Diencephalon (tissue), 1 donor: ENCODE measurements around the gene RPS19. TPM values are rescaled to one million over a fixed set of nuclear protein-coding genes. Genes with fewer than 3 reads are reported as not detected.

Experiments
- small RNA-seq: library from RNA; depleted of rRNA; stranded (forward); fragments of <200 nt; gene quantifications from one replicate; pipeline ENCODE3, GENCODE V24; 2014
- total RNA-seq: library from RNA; depleted of rRNA; stranded (reverse); fragments of >200 nt; gene quantifications from one replicate; pipeline ENCODE4 v1.2.3, GENCODE V29; 2014

Gene RPS19
- total RNA-seq: 227 TPM

DNA sequence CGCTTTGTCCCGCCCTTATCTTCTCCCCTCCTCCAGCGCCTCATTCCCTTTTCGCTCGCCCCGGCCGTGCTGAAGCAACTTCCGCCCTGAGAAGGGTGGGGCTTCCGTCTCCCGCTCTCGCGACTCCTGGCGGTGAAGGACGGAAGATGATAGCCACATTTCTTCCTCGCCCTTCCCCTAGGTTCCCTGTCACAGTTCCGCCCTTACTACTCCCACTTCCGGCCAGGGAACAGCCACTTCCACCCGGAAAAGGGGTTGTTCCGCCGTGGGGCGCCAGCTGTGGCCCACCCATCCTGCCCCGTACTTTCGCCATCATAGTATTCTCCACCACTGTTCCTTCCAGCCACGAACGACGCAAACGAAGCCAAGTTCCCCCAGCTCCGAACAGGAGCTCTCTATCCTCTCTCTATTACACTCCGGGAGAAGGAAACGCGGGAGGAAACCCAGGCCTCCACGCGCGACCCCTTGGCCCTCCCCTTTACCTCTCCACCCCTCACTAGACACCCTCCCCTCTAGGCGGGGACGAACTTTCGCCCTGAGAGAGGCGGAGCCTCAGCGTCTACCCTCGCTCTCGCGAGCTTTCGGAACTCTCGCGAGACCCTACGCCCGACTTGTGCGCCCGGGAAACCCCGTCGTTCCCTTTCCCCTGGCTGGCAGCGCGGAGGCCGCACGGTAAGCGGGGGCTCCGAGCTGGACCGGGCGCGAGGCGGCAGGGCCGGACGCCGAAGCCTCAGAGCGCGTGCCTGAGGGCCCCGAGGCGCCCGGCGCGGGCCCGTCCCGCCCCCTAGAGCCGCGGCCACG, at the start of gene RPS19:
RPS19 (plus strand) TSS at position 638 of the 801 bp plus-strand sequence. CDS start 520 bp downstream, outside the sequence.

DNA sequence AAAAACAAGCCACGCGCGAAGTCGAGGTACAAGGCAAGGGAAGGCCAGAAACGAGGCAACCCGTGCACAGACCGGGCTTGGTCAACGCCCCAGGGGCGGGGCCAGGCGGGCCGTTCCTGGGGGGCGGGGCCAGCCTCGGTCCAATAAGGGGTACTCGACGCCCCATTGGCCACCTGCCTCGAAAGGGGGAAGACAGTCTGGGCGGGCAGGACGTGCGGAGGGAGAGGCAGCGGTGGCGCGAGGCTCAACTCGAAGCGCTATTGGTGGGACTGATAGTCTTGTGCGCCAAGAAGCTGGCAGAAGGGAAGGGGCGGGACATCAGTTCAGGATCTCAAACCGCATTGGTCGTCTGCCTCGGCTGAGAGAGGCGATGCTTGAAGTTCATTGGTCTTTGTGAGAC, 15.5 kb upstream of the RPS19 start, which contains the start of gene LYPD4:
LYPD4 (minus strand) TSS at position 83 of the 400 bp plus-strand sequence. CDS start 5,398 bp downstream, outside the sequence.

DNA sequence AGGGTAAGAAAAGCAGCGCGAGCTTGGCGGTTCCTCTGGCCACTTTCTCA, 15.2 kb upstream of the RPS19 start, which contains the start of gene DMRTC2:
DMRTC2 (plus strand) TSS at position 42 of the 50 bp plus-strand sequence. CDS start 2,387 bp downstream, outside the sequence.

DNA sequence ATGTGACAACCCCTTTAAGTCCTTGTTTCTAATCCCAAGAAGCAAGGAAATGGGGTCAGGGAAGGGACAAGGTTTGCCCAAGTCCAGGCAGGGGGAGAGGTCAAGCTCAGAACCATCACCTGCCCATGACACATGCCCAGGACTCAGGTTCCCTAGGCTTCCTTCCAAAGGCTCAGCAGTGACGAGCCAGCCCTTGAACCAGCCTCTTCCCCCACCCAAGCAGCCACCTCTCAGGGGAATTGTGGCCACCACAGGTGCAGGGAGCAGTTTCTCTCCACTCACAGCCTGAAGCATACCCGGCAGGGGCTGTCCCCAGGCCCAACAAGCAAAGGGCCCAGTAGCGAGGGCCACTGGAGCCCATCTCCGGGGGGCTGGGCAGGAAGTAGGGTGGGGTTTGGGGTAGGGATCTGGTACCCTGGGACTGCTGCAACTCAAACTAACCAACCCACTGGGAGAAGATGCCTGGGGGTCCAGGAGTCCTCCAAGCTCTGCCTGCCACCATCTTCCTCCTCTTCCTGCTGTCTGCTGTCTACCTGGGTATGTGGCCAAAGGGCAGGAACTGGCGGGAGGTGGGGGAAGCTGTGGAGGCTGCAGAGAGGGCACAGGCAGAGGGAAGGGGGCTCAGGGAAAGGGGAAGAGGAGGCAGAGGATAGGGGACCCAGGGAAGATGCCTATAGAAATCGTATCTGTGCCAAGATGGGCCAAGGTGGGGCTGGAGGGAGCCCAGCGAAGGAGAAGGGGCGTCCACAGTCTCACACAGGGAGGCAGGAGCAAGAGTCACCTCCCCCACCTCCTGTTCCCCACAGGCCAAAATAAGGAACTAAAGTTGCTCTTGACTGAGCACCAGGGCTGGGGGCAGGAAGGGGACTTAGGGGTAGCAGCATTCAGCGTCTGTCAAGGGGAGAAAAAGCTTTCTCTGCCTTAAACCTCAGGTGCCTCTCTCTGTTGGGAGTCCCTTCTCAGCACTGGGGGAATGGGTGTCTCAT, 17.1 kb downstream of the RPS19 start, which contains the start of gene CD79A:
CD79A (plus strand) TSS at position 433 of the 986 bp plus-strand sequence; CDS start at position 459, 26 bp downstream.

DNA sequence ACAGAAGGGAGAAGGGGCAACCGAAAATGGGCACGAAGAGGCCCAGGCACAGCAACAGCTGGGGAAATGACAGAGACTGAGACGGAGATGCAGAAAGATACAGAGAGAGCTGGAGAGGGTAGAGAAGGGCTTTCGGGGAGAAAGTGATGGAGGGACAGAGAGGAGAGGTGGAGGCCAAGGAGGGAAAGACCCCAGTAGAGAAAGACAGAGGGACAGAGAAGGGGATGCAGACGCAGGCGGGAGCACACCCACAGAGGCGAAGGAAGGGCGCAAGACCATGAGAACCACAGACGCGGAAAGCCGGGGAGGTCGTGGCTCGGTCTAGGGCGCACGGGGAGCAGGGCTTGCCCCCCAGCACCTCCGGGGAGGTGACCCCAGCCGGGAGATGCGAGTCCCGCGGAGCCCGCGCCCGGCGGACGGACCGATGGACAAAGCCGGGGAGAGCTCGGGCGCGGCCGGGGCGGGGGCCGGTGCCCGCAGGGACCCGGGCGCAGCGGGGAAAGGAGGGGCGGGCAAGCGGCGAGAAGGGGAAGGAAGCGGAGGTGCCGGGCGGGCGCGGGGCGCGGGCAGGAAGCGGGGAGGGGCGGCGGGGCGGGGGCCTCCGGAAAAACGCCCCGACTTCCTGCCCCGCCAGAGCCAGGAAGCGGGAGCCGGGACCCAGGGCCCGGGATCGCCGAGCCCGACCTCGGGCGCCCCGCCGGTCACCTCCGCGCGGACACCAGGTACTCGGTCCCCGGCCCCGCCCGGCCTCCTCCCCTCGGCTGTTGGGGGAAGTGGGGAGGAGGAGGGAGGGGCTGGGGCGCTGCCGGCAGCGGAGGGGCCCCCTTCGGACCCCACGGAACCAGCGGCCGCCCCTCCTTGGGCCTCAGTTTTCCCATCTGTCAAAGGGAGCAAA, 22.8 kb downstream of the RPS19 start, which contains the start of gene ARHGEF1:
ARHGEF1 (plus strand) TSS at position 617 of the 895 bp plus-strand sequence. CDS start 4,899 bp downstream, outside the sequence.

Small RNAs within 50 kb of the gene (small RNA-seq; reads per million reads assigned to genes)
- gene MIR6797: not detected

Other genes starting within 250 kb of the RPS19 start
- gene CEACAM4, start 233.2 kb upstream of the RPS19 start, total RNA-seq: not detected
- gene CEACAM7, start 172.0 kb upstream of the RPS19 start, total RNA-seq: not detected
- gene CEACAM5, start 151.6 kb upstream of the RPS19 start, total RNA-seq: not detected
- under 0.01 TPM for gene CEACAM6, start 104.7 kb upstream of the RPS19 start, total RNA-seq
- not detected for gene CEACAM3, start 63.7 kb upstream of the RPS19 start, total RNA-seq
- gene LYPD4, start 15.6 kb upstream of the RPS19 start, total RNA-seq: not detected
- not detected for gene DMRTC2, start 15.2 kb upstream of the RPS19 start, total RNA-seq
- gene CD79A, start 17.0 kb downstream of the RPS19 start, total RNA-seq: not detected
- 12.7 TPM for gene ARHGEF1, start 22.9 kb downstream of the RPS19 start, total RNA-seq
- gene ERFL, start 68.2 kb downstream of the RPS19 start, total RNA-seq: 1.6 TPM
- 116 TPM for gene RABAC1, start 99.1 kb downstream of the RPS19 start, total RNA-seq
- 423 TPM for gene ATP1A3, start 134.0 kb downstream of the RPS19 start, total RNA-seq
- gene GRIK5, start 210.0 kb downstream of the RPS19 start, total RNA-seq: 23.8 TPM
- 10.4 TPM for gene ZNF574, start 215.9 kb downstream of the RPS19 start, total RNA-seq